HepG2 (cell line): Measurements from ENCODE around the gene ENTREP3. TPM values are rescaled to one million over a fixed set of nuclear protein-coding genes. Genes with fewer than 3 reads are reported as not detected.
A peak's percentile ranks its signal among the peaks of the same experiment; 100 is the strongest.

Source experiments
- ASH2L ChIP-seq: fragments of 300-600, 200-600 bp; sonication (generic); IDR thresholded peaks from 2 replicates; pipeline ENCODE4 v1.7.0; 2017; ENCODE audit warnings: low read depth, mild to moderate bottlenecking, moderate library complexity, mixed read lengths, low read length; ENCODE audit not compliant: insufficient read length
- ELF3 ChIP-seq: IDR thresholded peaks from 2 replicates; pipeline ENCODE4 v1.6.1; 2016; ENCODE audit warnings: missing genetic modification reagents, missing compliant biosample characterization
- GABPB1 ChIP-seq: IDR thresholded peaks from 2 replicates; pipeline ENCODE4 v1.6.1; 2016; ENCODE audit warnings: mild to moderate bottlenecking, missing genetic modification reagents, moderate library complexity, missing compliant biosample characterization
- IRF2 ChIP-seq: IDR thresholded peaks from 2 replicates; pipeline ENCODE4 v1.6.1; 2018; ENCODE audit warnings: missing genetic modification reagents, missing compliant biosample characterization
- MTF2 ChIP-seq: sonication (generic); formaldehyde crosslinking; IDR thresholded peaks from 2 replicates; pipeline ENCODE4 v1.5.0; 2020; ENCODE audit warnings: missing genetic modification reagents, borderline replicate concordance
- NFIC ChIP-seq: IDR thresholded peaks from 2 replicates; pipeline ENCODE4 v1.6.1; 2012; ENCODE audit warnings: mild to moderate bottlenecking, low read length, inconsistent platforms
- NR2C2 ChIP-seq: sonication (generic); formaldehyde crosslinking; IDR thresholded peaks from 2 replicates; pipeline ENCODE4 v1.4.0; 2020; ENCODE audit warnings: missing genetic modification reagents, mild to moderate bottlenecking, moderate library complexity, borderline replicate concordance
- PAX8 ChIP-seq: sonication (generic); formaldehyde crosslinking; IDR thresholded peaks from 2 replicates; pipeline ENCODE4 v1.8.0; 2022; ENCODE audit warnings: mild to moderate bottlenecking, missing genetic modification reagents, borderline replicate concordance
- RBFOX2 ChIP-seq: fragments of 200-400 bp; formaldehyde crosslinking; IDR thresholded peaks from 2 replicates; pipeline ENCODE4 v1.6.1; 2017; ENCODE audit warnings: low read depth, mild to moderate bottlenecking, low read length
- RELA ChIP-seq: sonication (generic); formaldehyde crosslinking; IDR thresholded peaks from 2 replicates; pipeline ENCODE4 v1.4.0; 2020; ENCODE audit warnings: missing genetic modification reagents
- SAP130 ChIP-seq: IDR thresholded peaks from 2 replicates; pipeline ENCODE4 v1.6.1; 2016; ENCODE audit warnings: low read depth
- SYNCRIP ChIP-seq: fragments of 200-400 bp; formaldehyde crosslinking; IDR thresholded peaks from 2 replicates; pipeline ENCODE4 v1.6.1; 2018; ENCODE audit warnings: mild to moderate bottlenecking, low read depth, low read length; ENCODE audit not compliant: insufficient read depth
- THAP11 ChIP-seq: IDR thresholded peaks from 2 replicates; pipeline ENCODE4 v1.6.1; 2016; ENCODE audit warnings: missing biosample characterization, missing genetic modification reagents
- ZBTB38 ChIP-seq: sonication (generic); formaldehyde crosslinking; IDR thresholded peaks from 2 replicates; pipeline ENCODE4 v1.5.1; 2020; ENCODE audit warnings: mild to moderate bottlenecking, missing genetic modification reagents
- ZNF589 ChIP-seq: sonication (generic); formaldehyde crosslinking; conservative IDR thresholded peaks from 2 replicates; pipeline ENCODE4 v1.8.0; 2022; ENCODE audit warnings: mild to moderate bottlenecking, moderate library complexity, missing genetic modification reagents
- ZNF674 ChIP-seq: sonication (generic); formaldehyde crosslinking; IDR thresholded peaks from 2 replicates; pipeline ENCODE4 v1.5.0; 2020; ENCODE audit warnings: low read depth, mild to moderate bottlenecking, missing genetic modification reagents
- ZNF749 ChIP-seq: sonication (generic); formaldehyde crosslinking; IDR thresholded peaks from 2 replicates; pipeline ENCODE4 v1.8.0; 2022; ENCODE audit warnings: mild to moderate bottlenecking, missing genetic modification reagents, moderate library complexity, borderline replicate concordance
- ZNF761 ChIP-seq: sonication (generic); formaldehyde crosslinking; conservative IDR thresholded peaks from 2 replicates; pipeline ENCODE4 v1.4.0; 2020; ENCODE audit warnings: mild to moderate bottlenecking, missing genetic modification reagents
- ZNF790 ChIP-seq: sonication (generic); formaldehyde crosslinking; IDR thresholded peaks from 2 replicates; pipeline ENCODE4 v1.8.0; 2022; ENCODE audit warnings: missing genetic modification reagents, mild to moderate bottlenecking, borderline replicate concordance
- ZNF792 ChIP-seq: IDR thresholded peaks from 2 replicates; pipeline ENCODE4 v1.6.1; 2016
- ZSCAN25 ChIP-seq: sonication (generic); formaldehyde crosslinking; IDR thresholded peaks from 2 replicates; pipeline ENCODE4 v1.8.0; 2022; ENCODE audit warnings: mild to moderate bottlenecking, missing genetic modification reagents
- polyA plus RNA-seq, 8 experiments: library from polyadenylated mRNA; depleted of rRNA in 3 of 8; stranded (reverse) in 7 of 8; unstranded in 1 of 8; fragments of >200 nt; fragmentation: Illumina TruSeq in 4 of 8; extraction: Trizol in 4 of 8; gene quantifications; 2 replicates each; pipeline versions ENCODE4 v1.2.1 to v1.2.3, GENCODE V29; 2011 to 2016; ENCODE audit warnings: low read depth in 4 of 8, missing spikeins in 1 of 8, mixed read lengths in 1 of 8; ENCODE audit not compliant: insufficient read depth in 1 of 8
- total RNA-seq, 5 experiments: library from RNA; depleted of rRNA; stranded (reverse); fragments of >200 nt; fragmentation: Illumina TruSeq; extraction: Trizol; gene quantifications; 2 replicates each; pipeline ENCODE4 v1.2.3, GENCODE V29; 2016; ENCODE audit warnings: low read depth in 1 of 5
- TF ChIP-seq, protein P1 (sequence below): IDR thresholded peaks from 2 replicates; pipeline ENCODE4 v1.6.1; 2018; ENCODE audit warnings: missing genetic modification reagents, mild to moderate bottlenecking, missing compliant biosample characterization
- TF ChIP-seq, protein P2 (sequence below): IDR thresholded peaks from 2 replicates; pipeline ENCODE4 v1.6.1; 2016; ENCODE audit warnings: mild to moderate bottlenecking, missing biosample characterization, missing genetic modification reagents
- TF ChIP-seq, protein P3 (sequence below): sonication (generic); formaldehyde crosslinking; IDR thresholded peaks from 2 replicates; pipeline ENCODE4 v1.4.0; 2020; ENCODE audit warnings: missing genetic modification reagents, borderline replicate concordance

Gene ENTREP3
- total and polyA plus RNA-seq, 2 of the 13 experiments (the other 11 are each of a cell fraction or from before 2014, with no cell fraction given), result 4.1 to 9.9 TPM

DNA sequence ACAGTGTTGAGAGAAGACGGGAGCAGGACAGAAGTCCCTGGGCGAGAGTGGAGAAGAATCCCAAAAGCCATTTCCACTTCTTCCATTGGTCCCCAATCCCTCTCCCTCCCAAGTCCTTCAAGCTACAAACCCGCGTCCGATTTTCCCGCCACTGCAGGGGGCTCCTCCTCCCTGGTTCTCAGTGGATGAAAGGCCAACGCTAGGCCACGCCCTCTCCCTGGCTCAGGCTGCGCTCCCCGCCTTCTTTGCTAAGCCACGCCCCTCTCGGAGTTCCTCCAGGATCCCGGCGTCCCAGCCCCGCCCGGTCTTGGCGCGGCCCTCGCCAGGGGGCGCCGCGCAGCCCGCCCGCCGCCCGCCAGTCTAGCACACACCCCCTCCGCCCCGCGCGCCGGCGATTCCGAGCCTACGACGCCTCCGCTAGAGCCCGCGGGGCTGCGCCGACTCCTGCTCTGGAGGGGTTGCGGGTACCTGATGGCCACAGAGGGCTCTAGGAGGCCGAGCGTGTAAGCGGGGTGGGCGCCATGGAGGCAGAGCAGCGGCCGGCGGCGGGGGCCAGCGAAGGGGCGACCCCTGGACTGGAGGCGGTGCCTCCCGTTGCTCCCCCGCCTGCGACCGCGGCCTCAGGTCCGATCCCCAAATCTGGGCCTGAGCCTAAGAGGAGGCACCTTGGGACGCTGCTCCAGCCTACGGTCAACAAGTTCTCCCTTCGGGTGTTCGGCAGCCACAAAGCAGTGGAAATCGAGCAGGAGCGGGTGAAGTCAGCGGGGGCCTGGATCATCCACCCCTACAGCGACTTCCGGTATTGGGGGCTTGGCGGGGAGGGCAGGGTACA is 22.0 kb upstream of the ENTREP3 start, which contains the start of gene HCN3 (continued):
- 0 out of 2 replicates have a peak, but pooled peaks have one; percentile 22 for TF ChIP-seq ZNF792 (CRISPR knock-in tag)
- TF ChIP-seq RELA (CRISPR knock-in tag), result 0 out of 2 replicates have a peak, but pooled peaks have one; percentile 61
- TF ChIP-seq, protein P1, sequence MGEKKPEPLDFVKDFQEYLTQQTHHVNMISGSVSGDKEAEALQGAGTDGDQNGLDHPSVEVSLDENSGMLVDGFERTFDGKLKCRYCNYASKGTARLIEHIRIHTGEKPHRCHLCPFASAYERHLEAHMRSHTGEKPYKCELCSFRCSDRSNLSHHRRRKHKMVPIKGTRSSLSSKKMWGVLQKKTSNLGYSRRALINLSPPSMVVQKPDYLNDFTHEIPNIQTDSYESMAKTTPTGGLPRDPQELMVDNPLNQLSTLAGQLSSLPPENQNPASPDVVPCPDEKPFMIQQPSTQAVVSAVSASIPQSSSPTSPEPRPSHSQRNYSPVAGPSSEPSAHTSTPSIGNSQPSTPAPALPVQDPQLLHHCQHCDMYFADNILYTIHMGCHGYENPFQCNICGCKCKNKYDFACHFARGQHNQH (CRISPR knock-in tag), result 0 out of 2 replicates have a peak, but pooled peaks have one; percentile 17
- peak; percentile 84 for TF ChIP-seq THAP11 (CRISPR knock-in tag)
- TF ChIP-seq IRF2 (CRISPR knock-in tag), result peak; percentile 50; the same call in 1 of the 2 replicates
- TF ChIP-seq ASH2L, result peak; percentile 51
- 0 out of 2 replicates have a peak, but pooled peaks have one; percentile 21 for TF ChIP-seq ZNF761 (CRISPR knock-in tag)
- peak; percentile 77 for TF ChIP-seq GABPB1 (CRISPR knock-in tag)
- TF ChIP-seq PAX8 (CRISPR knock-in tag), result no peak
- peak; percentile 54 for TF ChIP-seq NR2C2 (CRISPR knock-in tag)
- no peak for TF ChIP-seq ZSCAN25 (CRISPR knock-in tag)
- peak; percentile 86; the same call in 1 of the 2 replicates for TF ChIP-seq MTF2 (CRISPR knock-in tag)
- peak; percentile 93 for TF ChIP-seq SAP130
- TF ChIP-seq SYNCRIP, result no peak
- peak; percentile 49; the same call in 1 of the 2 replicates for TF ChIP-seq ELF3 (CRISPR knock-in tag)
- TF ChIP-seq RBFOX2, result peak; percentile 58
- 0 out of 2 replicates have a peak, but pooled peaks have one; percentile 13 for TF ChIP-seq ZNF674 (CRISPR knock-in tag)
- no peak for TF ChIP-seq NFIC
- TF ChIP-seq, protein P2, sequence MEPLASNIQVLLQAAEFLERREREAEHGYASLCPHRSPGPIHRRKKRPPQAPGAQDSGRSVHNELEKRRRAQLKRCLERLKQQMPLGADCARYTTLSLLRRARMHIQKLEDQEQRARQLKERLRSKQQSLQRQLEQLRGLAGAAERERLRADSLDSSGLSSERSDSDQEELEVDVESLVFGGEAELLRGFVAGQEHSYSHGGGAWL (CRISPR knock-in tag), result peak; percentile 76
- TF ChIP-seq, protein P3, sequence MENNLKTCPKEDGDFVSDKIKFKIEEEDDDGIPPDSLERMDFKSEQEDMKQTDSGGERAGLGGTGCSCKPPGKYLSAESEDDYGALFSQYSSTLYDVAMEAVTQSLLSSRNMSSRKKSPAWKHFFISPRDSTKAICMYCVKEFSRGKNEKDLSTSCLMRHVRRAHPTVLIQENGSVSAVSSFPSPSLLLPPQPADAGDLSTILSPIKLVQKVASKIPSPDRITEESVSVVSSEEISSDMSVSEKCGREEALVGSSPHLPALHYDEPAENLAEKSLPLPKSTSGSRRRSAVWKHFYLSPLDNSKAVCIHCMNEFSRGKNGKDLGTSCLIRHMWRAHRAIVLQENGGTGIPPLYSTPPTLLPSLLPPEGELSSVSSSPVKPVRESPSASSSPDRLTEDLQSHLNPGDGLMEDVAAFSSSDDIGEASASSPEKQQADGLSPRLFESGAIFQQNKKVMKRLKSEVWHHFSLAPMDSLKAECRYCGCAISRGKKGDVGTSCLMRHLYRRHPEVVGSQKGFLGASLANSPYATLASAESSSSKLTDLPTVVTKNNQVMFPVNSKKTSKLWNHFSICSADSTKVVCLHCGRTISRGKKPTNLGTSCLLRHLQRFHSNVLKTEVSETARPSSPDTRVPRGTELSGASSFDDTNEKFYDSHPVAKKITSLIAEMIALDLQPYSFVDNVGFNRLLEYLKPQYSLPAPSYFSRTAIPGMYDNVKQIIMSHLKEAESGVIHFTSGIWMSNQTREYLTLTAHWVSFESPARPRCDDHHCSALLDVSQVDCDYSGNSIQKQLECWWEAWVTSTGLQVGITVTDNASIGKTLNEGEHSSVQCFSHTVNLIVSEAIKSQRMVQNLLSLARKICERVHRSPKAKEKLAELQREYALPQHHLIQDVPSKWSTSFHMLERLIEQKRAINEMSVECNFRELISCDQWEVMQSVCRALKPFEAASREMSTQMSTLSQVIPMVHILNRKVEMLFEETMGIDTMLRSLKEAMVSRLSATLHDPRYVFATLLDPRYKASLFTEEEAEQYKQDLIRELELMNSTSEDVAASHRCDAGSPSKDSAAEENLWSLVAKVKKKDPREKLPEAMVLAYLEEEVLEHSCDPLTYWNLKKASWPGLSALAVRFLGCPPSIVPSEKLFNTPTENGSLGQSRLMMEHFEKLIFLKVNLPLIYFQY (CRISPR knock-in tag), result peak; percentile 69
- peak; percentile 24; the same call in 1 of the 2 replicates for TF ChIP-seq ZNF589 (CRISPR knock-in tag)
- TF ChIP-seq ZNF790 (CRISPR knock-in tag), result peak; percentile 67; the same call in 1 of the 2 replicates
- TF ChIP-seq ZNF749 (CRISPR knock-in tag), result peak; percentile 55; the same call in 1 of the 2 replicates
- TF ChIP-seq ZBTB38 (CRISPR knock-in tag), result peak; percentile 77; the same call in 1 of the 2 replicates
